Measurements from ENCODE around the gene CACNA1G.

CACNA1G gene

GRCh38 chr17:50641357-50641756 lies 80.8 kb downstream of the CACNA1G start:
- no peak for TF ChIP-seq CTCF (IDR thresholded peaks at IDR 0.05; ENCODE audit: low read depth, low read length)
- no peak overlapping the region for H3K4me3 ChIP-seq (replicated peaks in 1 of 2; ENCODE audit: low read depth in 2 of 2, low read length in 2 of 2)
- no peak for DNase-seq (ENCODE audit: low read depth in 2 of 2)

GRCh38 chr17:50642071-50642721 lies 81.7 kb downstream of the CACNA1G start:
- H3K4me3 ChIP-seq (replicated peaks in 1 of 2; ENCODE audit: low read depth in 2 of 2, low read length in 2 of 2): no peak overlapping the region
- no peak for DNase-seq (ENCODE audit: low read depth in 2 of 2)
- TF ChIP-seq CTCF (IDR thresholded peaks at IDR 0.05; ENCODE audit: low read depth, low read length): no peak

DNA sequence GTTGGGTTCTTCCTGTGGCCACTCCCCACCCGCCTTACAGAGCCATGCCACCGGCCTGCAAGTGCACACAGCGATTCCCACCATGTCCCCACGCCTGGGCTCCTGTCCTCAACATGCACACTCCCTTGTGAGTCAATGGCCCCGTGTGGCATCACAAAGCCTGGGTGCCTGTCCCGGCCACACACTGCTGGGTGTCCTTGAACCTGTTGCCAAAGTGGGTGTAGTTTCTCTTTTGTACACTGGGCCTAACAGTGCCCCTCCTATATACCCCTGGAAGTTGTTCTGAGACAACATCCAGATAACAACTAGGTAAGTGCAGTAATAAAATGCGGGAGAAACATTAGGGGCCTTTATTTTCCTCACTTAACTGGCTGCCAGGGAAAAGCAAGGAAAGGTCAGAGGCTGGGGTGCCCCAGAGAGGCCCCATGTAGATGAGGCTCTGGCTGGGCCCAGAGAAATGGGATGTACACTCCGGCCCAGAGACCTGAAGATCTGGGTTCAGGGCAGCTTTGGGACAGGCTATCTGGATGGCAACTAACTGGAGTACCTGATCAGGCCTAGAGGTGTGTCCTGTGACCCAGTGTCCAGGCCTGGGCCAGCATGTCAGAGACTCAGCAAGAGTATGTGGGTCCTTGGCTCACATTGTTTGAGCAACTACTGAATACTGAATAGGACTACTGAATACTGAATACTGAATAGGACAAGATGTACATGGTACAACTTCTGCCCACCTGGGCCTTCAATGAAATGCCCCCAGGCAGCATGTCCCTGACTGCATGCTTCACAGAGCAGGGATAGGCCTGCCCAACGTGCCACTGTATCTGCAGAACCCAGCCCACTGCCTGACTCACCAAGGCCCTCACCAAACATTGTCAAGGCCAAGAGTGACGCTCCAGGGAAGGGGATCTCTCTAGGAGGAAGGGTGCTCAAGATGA lies 82.5 kb downstream of the CACNA1G start:
- no peak for TF ChIP-seq CTCF (IDR thresholded peaks at IDR 0.05; ENCODE audit: low read depth, low read length)
- DNase-seq (ENCODE audit: low read depth in 2 of 2): no peak

GRCh38 chr17:50645748-50646682 lies 85.5 kb downstream of the CACNA1G start:
- no peak for DNase-seq (ENCODE audit: low read depth in 2 of 2)
- TF ChIP-seq CTCF (IDR thresholded peaks at IDR 0.05; ENCODE audit: low read depth, low read length): no peak
- no peak overlapping the region for H3K4me3 ChIP-seq (replicated peaks in 1 of 2; ENCODE audit: low read depth in 2 of 2, low read length in 2 of 2)

More for the DNA sequence above, 82.5 kb downstream of the CACNA1G start:
- no peak overlapping the region for H3K4me3 ChIP-seq (replicated peaks in 1 of 2; ENCODE audit: low read depth in 2 of 2, low read length in 2 of 2)

DNA sequence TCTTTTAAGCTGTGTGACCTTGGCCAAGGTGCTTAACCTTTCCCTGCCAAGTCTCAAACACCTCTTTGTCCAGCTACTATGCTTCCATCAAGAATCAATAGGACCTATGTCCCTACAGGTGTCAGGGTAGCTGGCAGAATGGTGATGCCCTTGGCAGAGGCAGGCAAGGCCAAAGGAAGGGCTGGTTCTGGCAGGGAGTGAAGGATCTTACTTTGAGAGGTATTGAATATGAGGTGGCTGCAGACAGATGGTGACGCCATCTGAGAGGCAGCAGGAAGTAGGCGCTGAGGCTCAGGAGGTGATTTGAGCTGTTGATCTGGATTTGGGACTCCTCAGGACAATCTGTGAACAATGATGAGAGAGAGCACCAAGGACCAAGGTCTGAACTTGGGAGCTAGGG lies 86.7 kb downstream of the CACNA1G start:
- TF ChIP-seq CTCF (IDR thresholded peaks at IDR 0.05; ENCODE audit: low read depth, low read length): no peak
- no peak overlapping the region for H3K4me3 ChIP-seq (replicated peaks in 1 of 2; ENCODE audit: low read depth in 2 of 2, low read length in 2 of 2)
- DNase-seq (ENCODE audit: low read depth in 2 of 2): no peak
